Endodermal cell (in vitro differentiated cells): ENCODE results near the gene YEATS4. TPM values are rescaled to one million over a fixed set of nuclear protein-coding genes. Genes with fewer than 3 reads are reported as not detected.

Source experiments
- DNase-seq: peaks from one replicate; pipeline ENCODE4 v3.0.0-alpha.2; 2017
- H3K27ac ChIP-seq: 2 replicates; pipeline ENCODE4 v1.5.1; 2013; ENCODE audit warnings: mild to moderate bottlenecking, low read depth, low read length, moderate library complexity
- H3K27me3 ChIP-seq: 2 replicates; pipeline ENCODE4 v1.6.1; 2013; ENCODE audit warnings: mild to moderate bottlenecking, low read length, moderate library complexity; ENCODE audit not compliant: insufficient read depth, control insufficient read depth, poor library complexity, severe bottlenecking
- H3K36me3 ChIP-seq: 2 replicates; pipeline ENCODE4 v1.7.0; 2013; ENCODE audit warnings: mild to moderate bottlenecking, low read length, moderate library complexity; ENCODE audit not compliant: control insufficient read depth, insufficient read depth
- H3K4me1 ChIP-seq: one replicate; pipeline ENCODE4 v1.7.0; 2013; ENCODE audit warnings: low read length; ENCODE audit not compliant: control insufficient read depth, insufficient read depth
- H3K4me3 ChIP-seq: 2 replicates; pipeline ENCODE4 v1.5.1; 2013; ENCODE audit warnings: mild to moderate bottlenecking, low read length, moderate library complexity
- H3K9ac ChIP-seq: 2 replicates; pipeline ENCODE4 v1.6.1; 2013; ENCODE audit warnings: mild to moderate bottlenecking, low read length, moderate library complexity; ENCODE audit not compliant: poor library complexity, severe bottlenecking; ENCODE audit errors: extremely low read depth
- H3K9me3 ChIP-seq: 2 replicates; pipeline ENCODE4 v1.6.1; 2013; ENCODE audit warnings: mild to moderate bottlenecking, low read length, moderate library complexity; ENCODE audit not compliant: control insufficient read depth
- H3K27ac Mint-ChIP-seq: 2 replicates; pipeline ENCODE4 v1.8.0; 2020; ENCODE audit warnings: mixed read lengths
- H3K27me3 Mint-ChIP-seq: 2 replicates; pipeline ENCODE4 v1.8.0; 2021; ENCODE audit warnings: mild to moderate bottlenecking, mixed read lengths; ENCODE audit not compliant: insufficient read depth
- H3K36me3 Mint-ChIP-seq: 2 replicates; pipeline ENCODE4 v1.8.0; 2020; ENCODE audit warnings: low read depth, mixed read lengths
- H3K4me1 Mint-ChIP-seq: 2 replicates; pipeline ENCODE4 v1.8.0; 2020; ENCODE audit warnings: mixed read lengths
- H3K4me3 Mint-ChIP-seq: 2 replicates; pipeline ENCODE4 v1.8.0; 2020; ENCODE audit warnings: mild to moderate bottlenecking, moderate library complexity, mixed read lengths
- H3K9me3 Mint-ChIP-seq: 2 replicates; pipeline ENCODE4 v1.8.0; 2020; ENCODE audit warnings: mild to moderate bottlenecking, mixed read lengths
- CTCF ChIP-seq: fragments of 200-600 bp; sonication (generic); conservative IDR thresholded peaks from 2 replicates; pipeline ENCODE4 v1.5.0; 2021; ENCODE audit warnings: antibody characterized with exemption, mild to moderate bottlenecking
- WGBS, 2 experiments: methylation state at CpG; one replicate each; pipeline versions ENCODE4 v1.1.5 to v1.1.7; 2013; ENCODE audit warnings: missing lambda C conversion rate in 2 of 2, mixed read lengths in 1 of 2; ENCODE audit not compliant: insufficient coverage in 1 of 2, insufficient read length in 1 of 2; 5-methylcytosine and 5-hydroxymethylcytosine counted together
- total RNA-seq, 2 donors: library from RNA; stranded (reverse); fragmentation: NEBNext Ultra II Directional in 1 of 2; extraction: Animal tissue kit (Norgen Biotek cat#: 25700) in 1 of 2; gene quantifications; 2 replicates in 1 of 2; 3 replicates in 1 of 2; pipeline ENCODE4 v1.2.1, GENCODE V29; 2021

The YEATS4 gene
- total RNA-seq, 2 donors from 2014 or later, result 37.0 to 40.9 TPM

- no peak overlapping the region for H3K9ac ChIP-seq
- no peak for TF ChIP-seq CTCF
- H3K4me3 Mint-ChIP-seq, result no peak overlapping the region
- DNase-seq, result no peak
- peaks cover 70% of the 10 kb centered on the region for H3K9me3 Mint-ChIP-seq
- H3K27me3 Mint-ChIP-seq, result peaks cover 3% of the 10 kb centered on the region
- no peak overlapping the region for H3K4me3 ChIP-seq
- peaks cover 9% of the 10 kb centered on the region for H3K36me3 Mint-ChIP-seq
- 87 to 95% methylated on average over 2 of the region's 2 CpGs for WGBS, 2 experiments
- H3K27me3 ChIP-seq, result no peaks in the 10 kb centered on the region
- H3K4me1 Mint-ChIP-seq, result no peaks in the 10 kb centered on the region
- H3K27ac ChIP-seq, result no peak overlapping the region
- H3K27ac Mint-ChIP-seq, result no peak overlapping the region
- H3K9me3 ChIP-seq, result peaks cover 34% of the 10 kb centered on the region
- no peaks in the 10 kb centered on the region for H3K4me1 ChIP-seq
- H3K36me3 ChIP-seq, result no peaks in the 10 kb centered on the region
Measured at GRCh38 chr12:69318225-69318624, 41.3 kb upstream of the YEATS4 start.

- no peak for TF ChIP-seq CTCF
- 91% methylated on average over 1 of the region's 1 CpG; no CpG with 5 or more reads in 1 of the 2 experiments for WGBS, 2 experiments
- Mint-ChIP-seq H3K4me3 (no peak overlapping the region), H3K36me3 (peaks cover 9% of the 10 kb centered on the region), H3K4me1 (peaks cover 18% of the 10 kb centered on the region), H3K9me3 (peaks cover 50% of the 10 kb centered on the region), H3K27ac (no peak overlapping the region), H3K27me3 (peaks cover 3% of the 10 kb centered on the region)
- H3K4me1 ChIP-seq, result no peaks in the 10 kb centered on the region
- H3K9me3 ChIP-seq, result peaks cover 32% of the 10 kb centered on the region
- H3K36me3 ChIP-seq, result no peaks in the 10 kb centered on the region
- no peaks in the 10 kb centered on the region for H3K27me3 ChIP-seq
- no peak for DNase-seq
- H3K9ac ChIP-seq, result no peak overlapping the region
- H3K27ac ChIP-seq, result no peak overlapping the region
- no peak overlapping the region for H3K4me3 ChIP-seq
Measured at GRCh38 chr12:69321351-69321750, 38.2 kb upstream of the YEATS4 start.

GRCh38 chr12:69324797-69325466, 34.6 kb upstream of the YEATS4 start:
- Histone ChIP-seq H3K4me1 (no peaks in the 10 kb centered on the region), H3K27me3 (no peaks in the 10 kb centered on the region), H3K36me3 (no peaks in the 10 kb centered on the region), H3K27ac (no peak overlapping the region), H3K9ac (no peak overlapping the region), H3K4me3 (no peak overlapping the region), H3K9me3 (peaks cover 26% of the 10 kb centered on the region)
- peak; percentile 51 for DNase-seq
- no peak overlapping the region for H3K4me3 Mint-ChIP-seq
- H3K9me3 Mint-ChIP-seq, result peaks cover 18% of the 10 kb centered on the region
- H3K27me3 Mint-ChIP-seq, result peaks cover 3% of the 10 kb centered on the region
- no peak for TF ChIP-seq CTCF
- H3K36me3 Mint-ChIP-seq, result peaks cover 23% of the 10 kb centered on the region
- WGBS, 2 experiments, result 88 to 100% methylated on average over 1 to 2 of the region's 2 CpGs
- peak overlapping the region; percentile 59 for H3K27ac Mint-ChIP-seq
- peaks cover 32% of the 10 kb centered on the region for H3K4me1 Mint-ChIP-seq
